HEK293 (cell line): Measurements from ENCODE around the gene SIK3.

Experiments
- CTCF ChIA-PET: fragments of 350-600 bp; formaldehyde crosslinking; extraction: SDS; loops from one replicate; lab custom pipeline; 2021; ENCODE audit warnings: antibody characterized with exemption; lab: Yijun Ruan, JAX
- POLR2A ChIA-PET: fragments of 300-600 bp; formaldehyde crosslinking; extraction: SDS; loops from one replicate; lab custom pipeline; 2020; ENCODE audit warnings: antibody characterized with exemption, inconsistent platforms; lab: Yijun Ruan, JAX
- H3K27ac ChIP-seq: fragments of 200-500 bp; sonication (Bioruptor generic); 2 replicates; pipeline ENCODE4 v1.5.1; 2014; ENCODE audit warnings: low read depth, low read length, control low read depth, inconsistent platforms; ENCODE audit errors: extremely low read depth
- H3K36me3 ChIP-seq, 2 experiments: fragments of 200-500 bp in 1 of 2; sonication (Bioruptor generic) in 1 of 2; 1 replicate in 1 of 2; 2 replicates in 1 of 2; pipeline ENCODE4 v1.5.1; 2014 to 2017; ENCODE audit warnings: inconsistent platforms in 2 of 2, low read length in 2 of 2; ENCODE audit not compliant: control insufficient read depth in 2 of 2, insufficient read depth in 1 of 2
- H3K4me1 ChIP-seq: fragments of 200-500 bp; sonication (Bioruptor generic); 2 replicates; pipeline ENCODE4 v1.5.1; 2014; ENCODE audit warnings: mild to moderate bottlenecking, low read length, inconsistent platforms; ENCODE audit not compliant: control insufficient read depth, insufficient read depth
- H3K4me3 ChIP-seq: 2 replicates; pipeline ENCODE4 v1.5.1; 2011; ENCODE audit warnings: low read depth, mild to moderate bottlenecking, control low read depth, low read length, moderate library complexity
- H3K9me3 ChIP-seq: fragments of 200-500 bp; sonication (Bioruptor generic); 2 replicates; pipeline ENCODE4 v1.5.1; 2014; ENCODE audit warnings: low read depth, low read length, inconsistent platforms; ENCODE audit not compliant: control insufficient read depth, insufficient read depth
- YY2 ChIP-seq: fragments of 450-650 bp; formaldehyde crosslinking; IDR thresholded peaks from 2 replicates; pipeline ENCODE4 v1.5.1; 2016; ENCODE audit warnings: missing biosample characterization, missing genetic modification characterization
- ZBTB17 ChIP-seq: fragments of 450-650 bp; formaldehyde crosslinking; IDR thresholded peaks from 2 replicates; pipeline ENCODE4 v1.5.1; 2016; ENCODE audit warnings: missing biosample characterization, missing genetic modification characterization
- ZEB2 ChIP-seq: fragments of 450-650 bp; formaldehyde crosslinking; IDR thresholded peaks from 2 replicates; pipeline ENCODE4 v1.5.1; 2016; ENCODE audit warnings: missing biosample characterization, missing genetic modification characterization
- ZNF114 ChIP-seq: fragments of 450-650 bp; formaldehyde crosslinking; IDR thresholded peaks from 2 replicates; pipeline ENCODE4 v1.5.0; 2017; ENCODE audit warnings: missing biosample characterization, missing genetic modification characterization
- ZNF2 ChIP-seq: fragments of 450-650 bp; formaldehyde crosslinking; IDR thresholded peaks from 2 replicates; pipeline ENCODE4 v1.5.1; 2016; ENCODE audit warnings: missing biosample characterization, missing genetic modification characterization
- ZNF24 ChIP-seq: fragments of 450-650 bp; formaldehyde crosslinking; IDR thresholded peaks from 2 replicates; pipeline ENCODE4 v1.5.1; 2016; ENCODE audit warnings: missing biosample characterization, missing genetic modification characterization
- ZNF274 ChIP-seq, 2 experiments: fragments of 200-500 bp in 1 of 2; fragments of 450-650 bp in 1 of 2; sonication (Bioruptor generic) in 1 of 2; formaldehyde crosslinking in 1 of 2; IDR thresholded peaks; 2 replicates each; pipeline versions ENCODE4 v1.5.1 to v1.6.1; 2014 to 2016; ENCODE audit warnings: borderline replicate concordance in 1 of 2, inconsistent platforms in 1 of 2, low read length in 1 of 2, missing biosample characterization in 1 of 2, missing genetic modification characterization in 1 of 2
- ZNF366 ChIP-seq: fragments of 450-650 bp; formaldehyde crosslinking; conservative IDR thresholded peaks from 2 replicates; pipeline ENCODE4 v1.5.1; 2016; ENCODE audit warnings: missing biosample characterization, missing genetic modification characterization
- ZNF560 ChIP-seq: fragments of 450-650 bp; formaldehyde crosslinking; IDR thresholded peaks from 2 replicates; pipeline ENCODE4 v1.5.1; 2017; ENCODE audit warnings: missing biosample characterization, missing genetic modification characterization, borderline replicate concordance
- ZNF624 ChIP-seq: fragments of 450-650 bp; formaldehyde crosslinking; IDR thresholded peaks from 2 replicates; pipeline ENCODE4 v1.5.1; 2017; ENCODE audit warnings: missing biosample characterization, missing genetic modification characterization
- ZNF76 ChIP-seq: fragments of 450-650 bp; formaldehyde crosslinking; IDR thresholded peaks from 2 replicates; pipeline ENCODE4; 2016; ENCODE audit warnings: low read depth, missing biosample characterization, missing genetic modification characterization, borderline replicate concordance
- TF ChIP-seq, protein P1 (sequence below): fragments of 450-650 bp; formaldehyde crosslinking; IDR thresholded peaks from 2 replicates; pipeline ENCODE4 v1.5.1; 2017; ENCODE audit warnings: missing biosample characterization, missing genetic modification characterization
- TF ChIP-seq, protein P2 (sequence below): fragments of 450-650 bp; IDR thresholded peaks from 2 replicates; pipeline ENCODE4 v1.5.1; 2018; ENCODE audit warnings: missing biosample characterization, mild to moderate bottlenecking, missing genetic modification characterization
- TF ChIP-seq, protein P3 (sequence below): fragments of 450-650 bp; formaldehyde crosslinking; conservative IDR thresholded peaks from 2 replicates; pipeline ENCODE4 v1.5.1; 2016; ENCODE audit warnings: low read depth, missing biosample characterization, missing genetic modification characterization

Gene SIK3

DNA sequence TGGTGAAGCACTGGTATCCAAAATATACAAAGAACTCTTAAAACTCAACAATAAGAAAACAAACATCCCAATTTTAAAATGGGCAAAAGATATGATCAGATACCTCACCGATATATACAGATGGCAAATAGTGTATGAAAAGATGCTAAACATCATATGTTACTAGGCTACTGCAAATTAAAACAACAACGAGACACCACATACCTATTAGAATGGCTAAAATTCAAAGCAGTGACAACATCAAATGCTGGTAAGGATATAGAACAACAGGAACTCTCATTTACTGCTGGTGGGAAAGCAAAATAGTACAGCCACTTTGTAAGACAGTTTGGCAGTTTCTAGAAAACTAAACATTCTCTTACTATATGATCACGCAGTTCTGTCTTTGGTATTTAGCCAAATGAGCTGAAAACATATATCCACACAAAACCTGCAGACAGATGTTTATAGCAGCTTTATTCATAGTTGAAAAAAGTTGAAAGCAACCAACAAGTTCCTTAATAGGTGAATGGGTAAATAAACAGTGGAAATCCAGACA, 38.5 kb downstream of the SIK3 start (continued):
- TF ChIP-seq, protein P1, sequence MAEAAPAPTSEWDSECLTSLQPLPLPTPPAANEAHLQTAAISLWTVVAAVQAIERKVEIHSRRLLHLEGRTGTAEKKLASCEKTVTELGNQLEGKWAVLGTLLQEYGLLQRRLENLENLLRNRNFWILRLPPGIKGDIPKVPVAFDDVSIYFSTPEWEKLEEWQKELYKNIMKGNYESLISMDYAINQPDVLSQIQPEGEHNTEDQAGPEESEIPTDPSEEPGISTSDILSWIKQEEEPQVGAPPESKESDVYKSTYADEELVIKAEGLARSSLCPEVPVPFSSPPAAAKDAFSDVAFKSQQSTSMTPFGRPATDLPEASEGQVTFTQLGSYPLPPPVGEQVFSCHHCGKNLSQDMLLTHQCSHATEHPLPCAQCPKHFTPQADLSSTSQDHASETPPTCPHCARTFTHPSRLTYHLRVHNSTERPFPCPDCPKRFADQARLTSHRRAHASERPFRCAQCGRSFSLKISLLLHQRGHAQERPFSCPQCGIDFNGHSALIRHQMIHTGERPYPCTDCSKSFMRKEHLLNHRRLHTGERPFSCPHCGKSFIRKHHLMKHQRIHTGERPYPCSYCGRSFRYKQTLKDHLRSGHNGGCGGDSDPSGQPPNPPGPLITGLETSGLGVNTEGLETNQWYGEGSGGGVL = no peak
- TF ChIP-seq ZNF560 (tag by site-specific recombination) = no peak

DNA sequence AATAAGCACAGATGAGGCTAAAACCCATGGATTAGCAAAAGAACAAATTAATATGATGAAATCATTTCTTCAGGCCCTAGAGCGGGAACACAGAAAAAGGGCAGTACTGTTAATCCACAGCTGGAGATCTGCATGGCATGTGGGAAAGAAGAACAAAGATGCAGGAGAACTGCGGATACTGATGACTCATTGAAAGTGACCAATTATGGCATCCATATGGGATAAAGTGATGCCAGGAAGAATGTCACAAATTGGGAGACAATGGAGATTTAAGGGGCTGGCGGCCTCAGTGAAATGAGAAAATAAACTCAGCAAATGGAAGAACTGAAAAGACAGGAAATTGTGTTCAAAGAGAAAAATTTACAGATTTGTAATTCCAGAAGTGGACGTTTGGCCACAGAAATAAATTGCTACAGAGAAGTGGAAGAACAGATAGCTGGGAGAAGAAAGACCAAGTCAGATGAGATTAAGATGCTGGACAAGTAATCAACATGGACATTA, 39.4 kb downstream of the SIK3 start:
- ChIA-PET POLR2A (no interaction called here), CTCF (interaction anchor here (0.7 to 1.4 kb wide), 2 partner anchors 16 to 194 kb away, joined by 3 to 4 read pairs; no protein-coding TSS in a partner anchor)
- Histone ChIP-seq H3K4me1 (peaks cover 2% of the 10 kb centered on the region; the same call in 1 of the 2 replicates), H3K9me3 (no peaks in the 10 kb centered on the region), H3K27ac (no peak overlapping the region), H3K36me3 (no peaks in the 10 kb centered on the region)
- TF ChIP-seq ZEB2 (tag by site-specific recombination) (0 out of 2 replicates have a peak, but pooled peaks have one; percentile 27), ZNF2 (tag by site-specific recombination) (no peak), ZNF24 (tag by site-specific recombination) (peak; percentile 58; the same call in 1 of the 2 replicates), ZNF366 (tag by site-specific recombination) (0 out of 2 replicates have a peak, but pooled peaks have one; percentile 12), ZNF76 (no peak), ZNF274 (IDR thresholded peaks at IDR 0.05; ENCODE audit: low read length) (no peak), ZNF274 (tag by site-specific recombination; IDR thresholded peaks at IDR 0.05; ENCODE audit: borderline replicate concordance) (no peak), YY2 (peak; percentile 42; the same call in 1 of the 2 replicates), ZBTB17 (tag by site-specific recombination) (peak; percentile 62; the same call in 1 of the 2 replicates), ZNF624 (tag by site-specific recombination) (no peak), ZNF114 (tag by site-specific recombination) (no peak)
- TF ChIP-seq, protein P2, sequence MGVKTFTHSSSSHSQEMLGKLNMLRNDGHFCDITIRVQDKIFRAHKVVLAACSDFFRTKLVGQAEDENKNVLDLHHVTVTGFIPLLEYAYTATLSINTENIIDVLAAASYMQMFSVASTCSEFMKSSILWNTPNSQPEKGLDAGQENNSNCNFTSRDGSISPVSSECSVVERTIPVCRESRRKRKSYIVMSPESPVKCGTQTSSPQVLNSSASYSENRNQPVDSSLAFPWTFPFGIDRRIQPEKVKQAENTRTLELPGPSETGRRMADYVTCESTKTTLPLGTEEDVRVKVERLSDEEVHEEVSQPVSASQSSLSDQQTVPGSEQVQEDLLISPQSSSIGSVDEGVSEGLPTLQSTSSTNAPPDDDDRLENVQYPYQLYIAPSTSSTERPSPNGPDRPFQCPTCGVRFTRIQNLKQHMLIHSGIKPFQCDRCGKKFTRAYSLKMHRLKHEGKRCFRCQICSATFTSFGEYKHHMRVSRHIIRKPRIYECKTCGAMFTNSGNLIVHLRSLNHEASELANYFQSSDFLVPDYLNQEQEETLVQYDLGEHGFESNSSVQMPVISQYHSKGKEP (tag by site-specific recombination) = 0 out of 2 replicates have a peak, but pooled peaks have one; percentile 14
- TF ChIP-seq, protein P3, sequence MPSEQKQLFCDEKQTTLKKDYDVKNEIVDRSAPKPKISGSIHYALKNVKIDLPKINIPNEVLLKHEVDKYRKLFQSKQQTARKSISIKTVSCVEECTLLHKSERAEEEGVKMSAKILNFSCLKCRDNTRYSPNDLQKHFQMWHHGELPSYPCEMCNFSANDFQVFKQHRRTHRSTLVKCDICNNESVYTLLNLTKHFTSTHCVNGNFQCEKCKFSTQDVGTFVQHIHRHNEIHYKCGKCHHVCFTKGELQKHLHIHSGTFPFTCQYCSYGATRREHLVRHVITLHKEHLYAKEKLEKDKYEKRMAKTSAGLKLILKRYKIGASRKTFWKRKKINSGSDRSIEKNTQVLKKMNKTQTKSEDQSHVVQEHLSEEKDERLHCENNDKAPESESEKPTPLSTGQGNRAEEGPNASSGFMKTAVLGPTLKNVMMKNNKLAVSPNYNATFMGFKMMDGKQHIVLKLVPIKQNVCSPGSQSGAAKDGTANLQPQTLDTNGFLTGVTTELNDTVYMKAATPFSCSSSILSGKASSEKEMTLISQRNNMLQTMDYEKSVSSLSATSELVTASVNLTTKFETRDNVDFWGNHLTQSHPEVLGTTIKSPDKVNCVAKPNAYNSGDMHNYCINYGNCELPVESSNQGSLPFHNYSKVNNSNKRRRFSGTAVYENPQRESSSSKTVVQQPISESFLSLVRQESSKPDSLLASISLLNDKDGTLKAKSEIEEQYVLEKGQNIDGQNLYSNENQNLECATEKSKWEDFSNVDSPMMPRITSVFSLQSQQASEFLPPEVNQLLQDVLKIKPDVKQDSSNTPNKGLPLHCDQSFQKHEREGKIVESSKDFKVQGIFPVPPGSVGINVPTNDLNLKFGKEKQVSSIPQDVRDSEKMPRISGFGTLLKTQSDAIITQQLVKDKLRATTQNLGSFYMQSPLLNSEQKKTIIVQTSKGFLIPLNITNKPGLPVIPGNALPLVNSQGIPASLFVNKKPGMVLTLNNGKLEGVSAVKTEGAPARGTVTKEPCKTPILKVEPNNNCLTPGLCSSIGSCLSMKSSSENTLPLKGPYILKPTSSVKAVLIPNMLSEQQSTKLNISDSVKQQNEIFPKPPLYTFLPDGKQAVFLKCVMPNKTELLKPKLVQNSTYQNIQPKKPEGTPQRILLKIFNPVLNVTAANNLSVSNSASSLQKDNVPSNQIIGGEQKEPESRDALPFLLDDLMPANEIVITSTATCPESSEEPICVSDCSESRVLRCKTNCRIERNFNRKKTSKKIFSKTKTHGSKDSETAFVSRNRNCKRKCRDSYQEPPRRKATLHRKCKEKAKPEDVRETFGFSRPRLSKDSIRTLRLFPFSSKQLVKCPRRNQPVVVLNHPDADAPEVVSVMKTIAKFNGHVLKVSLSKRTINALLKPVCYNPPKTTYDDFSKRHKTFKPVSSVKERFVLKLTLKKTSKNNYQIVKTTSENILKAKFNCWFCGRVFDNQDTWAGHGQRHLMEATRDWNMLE (tag by site-specific recombination) = no peak
- TF ChIP-seq, all 188 proteins: peak for 6
- no peak overlapping the region for H3K4me3 ChIP-seq
